Ovary (tissue), 9 donors: ENCODE results near the gene PRR16. TPM values are rescaled to one million over a fixed set of nuclear protein-coding genes. Genes with fewer than 3 reads are reported as not detected.
"Not testable (repeated sequence)": the region's sequence is repeated elsewhere in the genome, so short reads cannot be mapped to it uniquely, and the experiment has no call there.

ENCODE experiments used
- DNase-seq, 5 donors: peaks; one replicate each; pipeline ENCODE4 v3.0.0-alpha.2; 2019 to 2020
- H3K27ac ChIP-seq, 2 donors: fragments of 200-600 bp; one replicate each; pipeline versions ENCODE4 v1.5.1 to v1.8.0; 2019 to 2022
- H3K27me3 ChIP-seq: fragments of 200-600 bp; one replicate; pipeline ENCODE4 v1.8.0; 2022
- H3K36me3 ChIP-seq: fragments of 200-600 bp; sonication (generic); one replicate; pipeline ENCODE4 v1.5.1; 2019
- H3K4me1 ChIP-seq: one replicate; pipeline ENCODE4 v1.8.1; 2013; ENCODE audit warnings: mild to moderate bottlenecking, moderate library complexity; ENCODE audit not compliant: insufficient read depth
- H3K4me3 ChIP-seq: fragments of 200-600 bp; sonication (generic); one replicate; pipeline ENCODE4 v1.5.1; 2017
- H3K9me3 ChIP-seq, 2 donors: fragments of 200-600 bp in 1 of 2; sonication (generic) in 1 of 2; one replicate each; pipeline versions ENCODE4 v1.5.1 to v1.8.1; 2013 to 2019; ENCODE audit warnings: mild to moderate bottlenecking in 1 of 2, moderate library complexity in 1 of 2
- EP300 ChIP-seq: sonication (generic); formaldehyde crosslinking; IDR thresholded peaks from one replicate; pipeline ENCODE4 v1.6.1; 2017; ENCODE audit warnings: antibody characterized with exemption
- POLR2A ChIP-seq: fragments of 450-650 bp; IDR thresholded peaks from one replicate; pipeline ENCODE4 v1.6.1; 2017; ENCODE audit warnings: antibody characterized with exemption, mild to moderate bottlenecking, moderate library complexity
- WGBS, 3 donors: extraction: QIAGEN DNeasy Blood & Tissue Kit in 1 of 3; methylation state at CpG; one replicate each; pipeline versions ENCODE4 v1.1.5 to v1.1.7; 2013 to 2017; 5-methylcytosine and 5-hydroxymethylcytosine counted together
- intact Hi-C, 4 donors: fragments of 100-400 bp; cut with DNase I; formaldehyde crosslinking; loops; one replicate each; pipeline versions ENCODE4 v1.11.0 to v1.15.1; 2022 to 2023
- polyA plus RNA-seq, 2 donors: library from polyadenylated mRNA; stranded (reverse); fragments of 200-250 nt in 1 of 2; fragments of 350-450 nt in 1 of 2; fragmentation: Illumina TruSeq in 1 of 2; extraction: RNeasy Lipid Tissue Mini Kit (QIAGEN cat#74804) in 1 of 2; gene quantifications; one replicate each; pipeline ENCODE4 v1.2.3, GENCODE V29; 2013 to 2014
- total RNA-seq, 7 donors: library from RNA; depleted of rRNA in 2 of 7; stranded (reverse); fragments of >200 nt in 2 of 7; fragmentation: NEBNext Ultra II Directional in 3 of 7; extraction: Animal tissue kit (Norgen Biotek cat#: 25700) in 3 of 7; gene quantifications; one replicate each; pipeline versions ENCODE4 v1.1.0 to v1.2.4, GENCODE V29; 2016 to 2023
- TF ChIP-seq, protein P1 (sequence below), 3 donors: fragments of 450-650 bp in 2 of 3; fragments of 200-600 bp in 1 of 3; IDR thresholded peaks; one replicate each; pipeline versions ENCODE4 v1.5.1 to v1.8.0; 2016 to 2022; ENCODE audit warnings: antibody characterized with exemption in 3 of 3, mild to moderate bottlenecking in 1 of 3
- donor health status: DM: no; HTN: no; CAD: no; lungs with moderate emphysema.
- donor health status: DM: no; HTN: no; CAD: no.
- donor health status: Bipolar disorder and iron deficiency.
- donor health status: DM: yes; HTN: yes; CAD: no.
- donor health status: DM: no; HTN: no; CAD: no.
- donor health status: DM: yes; HTN: yes; CAD: no.

PRR16 gene
- total and polyA plus RNA-seq, 9 donors, result 1.5 to 11.0 (median 4.6) TPM

GRCh38 chr5:120457839-120458507, 6.1 kb upstream of the PRR16 start:
- peak; percentile 34 to 80 (median 60) for DNase-seq
- TF ChIP-seq, protein P1, sequence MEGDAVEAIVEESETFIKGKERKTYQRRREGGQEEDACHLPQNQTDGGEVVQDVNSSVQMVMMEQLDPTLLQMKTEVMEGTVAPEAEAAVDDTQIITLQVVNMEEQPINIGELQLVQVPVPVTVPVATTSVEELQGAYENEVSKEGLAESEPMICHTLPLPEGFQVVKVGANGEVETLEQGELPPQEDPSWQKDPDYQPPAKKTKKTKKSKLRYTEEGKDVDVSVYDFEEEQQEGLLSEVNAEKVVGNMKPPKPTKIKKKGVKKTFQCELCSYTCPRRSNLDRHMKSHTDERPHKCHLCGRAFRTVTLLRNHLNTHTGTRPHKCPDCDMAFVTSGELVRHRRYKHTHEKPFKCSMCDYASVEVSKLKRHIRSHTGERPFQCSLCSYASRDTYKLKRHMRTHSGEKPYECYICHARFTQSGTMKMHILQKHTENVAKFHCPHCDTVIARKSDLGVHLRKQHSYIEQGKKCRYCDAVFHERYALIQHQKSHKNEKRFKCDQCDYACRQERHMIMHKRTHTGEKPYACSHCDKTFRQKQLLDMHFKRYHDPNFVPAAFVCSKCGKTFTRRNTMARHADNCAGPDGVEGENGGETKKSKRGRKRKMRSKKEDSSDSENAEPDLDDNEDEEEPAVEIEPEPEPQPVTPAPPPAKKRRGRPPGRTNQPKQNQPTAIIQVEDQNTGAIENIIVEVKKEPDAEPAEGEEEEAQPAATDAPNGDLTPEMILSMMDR (IDR thresholded peaks at IDR 0.05), result peak in 2 of 3 donors; percentile 22 to 63
- TF ChIP-seq POLR2A, result no peak
- Histone ChIP-seq H3K36me3 (no peaks in the 10 kb centered on the region), H3K27ac (no peak overlapping the region), H3K4me1 (no peaks in the 10 kb centered on the region), H3K27me3 (no peaks in the 10 kb centered on the region), H3K4me3 (peak overlapping the region; percentile 29), H3K9me3 (no peaks in the 10 kb centered on the region)
- intact Hi-C loops, result no loop called here
- 63 to 69% (median 64%) methylated on average over 20 of the region's 20 CpGs for WGBS, 3 donors

DNA sequence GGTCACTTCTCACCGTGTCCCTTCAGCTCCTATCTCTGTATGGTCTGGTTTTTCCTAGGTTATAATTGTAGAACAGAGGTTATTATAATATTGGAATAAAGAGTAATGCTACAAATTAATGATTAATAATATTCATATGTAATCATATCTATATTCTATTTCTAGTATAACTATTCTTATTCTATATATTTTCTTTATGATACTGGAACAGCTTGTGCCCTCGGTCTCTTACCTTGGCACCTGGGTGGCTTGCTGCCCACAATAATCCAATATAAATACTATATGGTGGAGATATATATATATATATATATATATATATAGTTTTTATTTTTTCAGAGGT, 5.6 kb upstream of the PRR16 start:
- H3K9me3 ChIP-seq, DNase-seq, H3K36me3 ChIP-seq, intact Hi-C loops, H3K27me3 ChIP-seq, H3K27ac ChIP-seq, H3K4me3 ChIP-seq, H3K4me1 ChIP-seq: not testable (repeated sequence)
- WGBS, 3 donors, result 52 to 59% (median 56%) methylated on average over 2 of the region's 2 CpGs

DNA sequence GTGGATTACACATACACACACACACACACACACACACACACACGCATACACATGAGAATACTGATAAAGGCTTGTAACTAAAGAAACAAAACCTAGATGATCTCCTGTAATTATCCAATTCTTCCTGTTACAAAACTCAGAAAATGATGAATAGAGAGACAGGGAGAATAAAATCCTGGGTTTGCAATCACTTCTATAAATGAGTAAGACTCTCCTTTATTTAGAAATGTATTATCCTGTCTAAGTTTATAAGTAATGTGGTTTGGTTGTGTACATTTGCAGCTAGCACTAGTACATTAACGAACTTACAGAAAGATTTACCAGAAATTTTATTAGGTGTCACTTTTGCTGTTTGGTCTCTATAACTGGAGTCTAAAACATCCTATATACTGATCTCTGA, 2.8 kb upstream of the PRR16 start:
- intact Hi-C loops, result no loop called here
- H3K4me1 ChIP-seq, result peaks cover 1% of the 10 kb centered on the region
- H3K27ac ChIP-seq, result no peak overlapping the region
- H3K27me3 ChIP-seq, result no peaks in the 10 kb centered on the region
- no peak for TF ChIP-seq EP300
- TF ChIP-seq, protein P1 (IDR thresholded peaks at IDR 0.05), result no peak
- H3K36me3 ChIP-seq, result no peaks in the 10 kb centered on the region
- 78 to 91% (median 86%) methylated on average over 2 of the region's 2 CpGs for WGBS, 3 donors
- DNase-seq, result no peak
- H3K4me3 ChIP-seq, result no peak overlapping the region
- H3K9me3 ChIP-seq, result no peaks in the 10 kb centered on the region

GRCh38 chr5:120463006-120463680, 957 bp upstream of the PRR16 start:
- H3K9me3 ChIP-seq, result no peaks in the 10 kb centered on the region
- no peak overlapping the region for H3K27ac ChIP-seq
- intact Hi-C loops, result no loop called here
- WGBS, 3 donors, result 27 to 29% (median 29%) methylated on average over 5 of the region's 5 CpGs
- no peaks in the 10 kb centered on the region for H3K36me3 ChIP-seq
- no peaks in the 10 kb centered on the region for H3K27me3 ChIP-seq
- peak overlapping the region; percentile 68 for H3K4me3 ChIP-seq
- TF ChIP-seq, protein P1 (IDR thresholded peaks at IDR 0.05), result no peak
- no peak for TF ChIP-seq EP300
- TF ChIP-seq POLR2A, result no peak
- peaks cover 1% of the 10 kb centered on the region for H3K4me1 ChIP-seq
- DNase-seq, result no peak
